Epidermal melanocyte (primary cell): Measurements from ENCODE around the gene CCDC81.
A peak's percentile ranks its signal among the peaks of the same experiment; 100 is the strongest.

ENCODE experiments used
- DNase-seq: peaks from one replicate; pipeline ENCODE4 v3.0.0; 2011; ENCODE audit warnings: low spot score; ENCODE audit not compliant: insufficient read length

The CCDC81 gene

DNA sequence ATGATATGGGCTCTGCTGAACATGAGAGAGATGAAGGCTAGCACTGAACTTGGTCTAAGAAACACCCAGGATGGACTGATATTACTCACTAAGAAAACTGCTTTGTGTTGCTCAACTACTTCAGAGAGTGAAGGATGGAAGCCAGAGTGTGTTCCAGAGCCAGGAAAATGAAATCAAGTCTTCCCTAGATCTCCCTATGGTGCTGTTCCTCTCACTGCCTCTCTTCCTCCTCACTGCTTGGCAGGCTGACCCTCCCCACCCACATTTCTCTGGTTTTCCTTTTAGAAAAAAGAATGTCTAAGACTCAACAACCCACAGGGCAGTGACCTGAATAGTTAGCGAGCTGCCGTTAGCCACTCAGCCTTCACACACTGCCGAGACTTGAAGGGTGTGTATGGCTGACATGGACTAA, 65.6 kb downstream of the CCDC81 start:
- DNase-seq = no peak

DNA sequence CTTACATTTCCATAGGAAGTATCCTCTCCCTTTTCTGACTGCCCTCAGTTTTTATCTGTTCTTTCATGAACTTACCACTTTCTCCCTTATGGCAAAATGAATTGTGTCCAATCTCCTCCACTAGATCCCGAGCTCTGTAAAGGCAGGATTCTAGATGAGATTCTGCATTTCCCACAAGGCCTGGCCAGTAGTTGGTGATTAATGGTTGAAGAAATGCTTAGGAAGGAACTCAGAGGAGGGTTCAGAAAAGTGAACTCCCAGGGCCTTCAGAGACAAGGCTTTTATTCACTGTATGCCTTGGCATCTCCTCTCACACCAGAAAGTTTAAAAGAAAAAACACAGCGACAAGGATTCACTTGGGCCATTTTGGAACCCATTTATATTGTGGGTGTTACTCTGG, 66.2 kb downstream of the CCDC81 start:
- DNase-seq = no peak

DNA sequence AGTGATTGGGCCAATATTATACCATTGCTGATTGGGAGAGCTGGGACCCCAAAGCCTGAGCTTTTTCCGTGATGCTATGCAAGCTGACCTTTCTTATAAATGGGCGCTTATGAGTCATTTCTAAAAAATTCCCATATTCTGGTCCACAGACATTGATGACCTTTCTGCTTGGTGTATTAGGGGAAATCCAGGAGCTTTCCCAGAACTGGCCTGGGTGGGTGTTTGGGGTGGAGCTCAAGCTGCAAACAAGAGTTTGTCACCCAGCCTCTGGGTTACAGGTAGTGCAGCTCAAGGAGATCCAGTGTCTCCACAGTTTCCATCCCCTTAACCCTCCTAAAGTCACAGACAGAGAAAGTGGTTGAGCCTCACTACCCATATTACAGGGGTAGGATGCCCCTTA, 67.7 kb downstream of the CCDC81 start:
- no peak for DNase-seq

DNA sequence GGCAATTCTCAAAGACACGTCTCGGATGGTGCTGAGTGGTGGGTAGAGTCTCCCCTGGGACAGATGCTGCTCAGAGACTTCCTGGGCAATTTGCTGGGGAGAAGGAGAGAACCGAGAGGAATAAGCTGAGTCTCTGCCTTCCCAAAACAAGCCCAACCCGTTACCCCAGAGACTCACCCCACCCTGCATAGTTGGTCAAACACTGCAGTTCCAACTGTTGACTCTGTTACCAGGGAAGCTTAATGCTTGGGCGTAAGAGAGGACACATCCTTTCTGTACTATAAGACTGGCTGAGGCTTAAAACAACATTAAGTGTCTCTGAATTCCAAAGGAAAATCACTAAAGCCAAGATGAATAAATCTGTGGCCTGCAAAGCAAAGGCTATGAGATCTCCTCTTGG, 68.1 kb downstream of the CCDC81 start:
- no peak for DNase-seq

DNA sequence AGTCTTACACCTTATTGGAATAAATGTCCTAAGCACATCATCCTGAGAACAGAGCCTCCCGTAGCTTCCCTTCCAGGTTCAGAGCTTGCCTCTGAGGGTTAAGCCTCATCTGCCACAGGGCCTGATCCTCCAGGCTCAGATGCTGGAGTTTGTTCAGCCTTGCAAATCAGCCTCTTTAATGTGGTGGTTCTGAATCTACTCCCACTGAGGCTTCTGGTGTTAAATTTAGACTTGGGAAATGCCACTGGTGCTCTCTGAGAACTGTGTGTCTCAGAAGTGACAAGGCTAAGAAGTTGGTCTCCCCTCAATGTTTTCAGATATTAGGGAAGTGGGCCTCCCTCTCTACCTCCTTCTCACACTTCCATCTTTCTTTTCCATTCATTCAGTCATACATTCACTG, 68.7 kb downstream of the CCDC81 start:
- DNase-seq = no peak

DNA sequence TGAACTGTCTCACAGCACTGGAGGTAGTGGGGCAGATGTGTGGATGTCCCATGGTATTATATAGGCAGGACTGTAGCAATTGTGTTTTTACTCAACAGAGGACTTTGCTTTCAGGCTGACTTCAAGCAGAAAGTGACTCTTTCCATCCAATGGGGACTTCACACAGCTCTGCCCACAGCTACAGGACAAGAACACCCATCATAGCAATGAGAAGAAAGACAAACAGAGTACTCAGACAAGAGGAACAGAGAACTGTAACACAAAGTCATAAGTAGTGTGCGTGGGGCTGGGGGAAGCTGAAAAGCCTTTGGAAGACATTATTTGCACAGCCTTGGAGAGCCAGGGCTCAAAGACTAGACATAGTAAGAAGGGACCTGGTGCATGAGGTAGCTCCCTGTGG, 70.3 kb downstream of the CCDC81 start:
- no peak for DNase-seq

DNA sequence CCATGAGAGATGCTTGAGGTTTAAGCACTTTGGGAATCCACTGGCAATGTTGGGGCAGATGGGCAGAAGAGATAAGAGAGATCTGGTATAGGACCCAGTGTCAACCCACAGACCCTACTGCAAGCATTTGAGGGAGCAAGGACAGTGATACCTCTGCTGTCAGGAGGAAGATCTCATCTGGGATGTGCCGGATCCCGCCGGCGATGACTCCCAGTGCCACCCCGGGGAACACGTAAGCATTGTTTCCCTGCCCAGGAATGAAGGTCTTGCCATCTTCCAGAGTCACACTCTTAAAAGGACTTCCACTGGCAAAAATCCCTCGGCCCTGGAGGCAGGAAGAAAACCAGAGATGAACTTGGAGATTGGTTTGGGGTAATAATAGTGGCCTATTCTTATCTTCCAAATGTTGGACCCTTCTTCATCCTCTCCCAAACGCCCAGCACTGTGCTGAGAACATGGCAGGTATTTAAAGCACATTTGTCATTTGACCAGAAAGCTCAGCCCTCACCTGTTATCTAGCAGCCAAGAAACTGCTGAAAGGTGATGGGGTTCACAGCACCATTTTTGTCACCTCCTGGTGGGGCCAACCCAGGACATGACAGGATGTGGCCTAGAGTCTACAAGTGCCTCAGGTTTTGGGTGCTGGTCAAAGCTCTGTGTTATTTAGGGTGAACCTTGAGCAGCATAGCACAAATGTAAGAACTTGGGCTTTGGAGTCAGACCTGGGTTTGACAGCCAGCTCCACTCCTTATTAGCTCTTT, 71.7 kb downstream of the CCDC81 start:
- DNase-seq = no peak

DNA sequence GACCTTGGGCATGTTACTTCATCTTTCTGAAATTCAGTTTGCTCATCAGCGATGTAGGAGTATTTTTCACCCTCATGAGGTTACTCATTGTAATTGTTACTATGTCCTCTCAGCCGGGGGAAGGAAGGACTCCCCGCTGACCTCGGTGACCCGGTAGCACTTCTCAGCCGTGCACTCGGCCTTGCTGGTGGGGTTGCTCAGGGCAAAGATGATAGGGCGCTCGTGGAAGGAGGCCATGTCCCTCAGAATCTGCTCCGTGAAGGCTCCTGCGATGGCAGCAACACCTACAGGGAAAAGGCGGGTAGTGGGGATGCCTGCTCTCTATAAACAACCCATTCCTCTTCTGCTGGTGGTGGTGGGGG, 72.2 kb downstream of the CCDC81 start:
- no peak for DNase-seq

DNA sequence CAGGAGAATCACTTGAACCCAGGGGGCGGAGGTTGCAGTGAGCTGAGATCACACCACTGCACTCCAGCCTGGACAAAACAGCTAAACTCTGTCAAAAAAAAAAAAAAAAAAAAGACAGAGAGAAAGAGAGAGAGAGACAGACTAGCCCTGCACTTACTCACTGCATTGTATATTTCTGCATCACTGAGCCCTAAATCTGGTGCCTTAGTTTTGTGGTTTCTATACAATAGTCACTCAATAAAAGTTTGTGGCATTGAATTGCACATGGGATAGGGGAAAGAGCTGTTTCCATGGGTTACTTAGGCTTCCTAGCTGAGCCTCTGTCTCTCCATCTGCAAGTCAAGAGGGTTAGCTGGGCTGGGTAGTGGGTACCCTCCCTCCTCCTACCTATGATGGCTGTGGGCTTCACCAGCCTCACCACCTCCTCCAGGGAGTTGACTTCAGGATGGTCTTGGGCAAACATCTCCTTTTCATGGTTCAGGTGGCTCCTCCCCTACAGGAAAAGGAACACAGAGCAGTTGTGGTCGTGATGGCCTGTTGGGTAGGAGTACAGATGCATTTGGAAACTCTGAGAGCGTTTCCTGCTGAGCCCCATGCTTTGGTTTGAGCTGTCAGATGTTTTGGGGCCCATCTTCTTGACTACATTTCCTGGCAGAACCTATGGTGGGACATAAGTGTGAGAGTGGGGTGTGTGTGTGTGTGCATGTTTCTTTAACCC, 73.2 kb downstream of the CCDC81 start:
- DNase-seq = no peak

DNA sequence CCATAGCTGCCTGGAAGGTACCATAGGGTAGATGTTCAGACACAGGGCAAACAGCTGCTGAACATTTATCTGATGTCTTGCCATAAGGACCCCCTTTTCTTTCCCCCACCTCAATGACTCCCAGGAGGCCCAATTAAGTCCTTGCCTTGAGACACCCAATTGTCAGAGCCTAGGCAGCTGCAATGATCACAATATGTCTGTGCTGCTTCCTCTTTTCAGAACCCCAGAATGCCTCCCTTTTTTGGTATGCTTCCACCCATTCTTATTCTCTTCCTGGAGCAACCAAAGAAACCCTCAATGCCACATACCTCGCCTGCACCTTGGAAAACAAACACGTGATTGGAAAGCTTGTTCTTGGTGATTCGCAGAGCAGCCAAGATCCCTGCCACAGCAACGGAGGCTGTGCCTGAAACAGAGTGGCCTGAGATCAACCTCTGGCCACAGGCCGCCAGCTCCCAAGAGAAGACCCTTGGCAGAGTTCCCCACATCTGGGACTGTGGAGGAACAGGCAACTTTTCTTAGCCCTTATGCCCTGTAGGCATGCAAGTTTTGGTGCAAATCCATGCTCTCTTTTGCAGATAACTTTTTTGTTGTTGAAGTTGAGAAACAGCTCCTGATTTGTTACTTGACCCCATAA, 75.4 kb downstream of the CCDC81 start:
- no peak for DNase-seq

DNA sequence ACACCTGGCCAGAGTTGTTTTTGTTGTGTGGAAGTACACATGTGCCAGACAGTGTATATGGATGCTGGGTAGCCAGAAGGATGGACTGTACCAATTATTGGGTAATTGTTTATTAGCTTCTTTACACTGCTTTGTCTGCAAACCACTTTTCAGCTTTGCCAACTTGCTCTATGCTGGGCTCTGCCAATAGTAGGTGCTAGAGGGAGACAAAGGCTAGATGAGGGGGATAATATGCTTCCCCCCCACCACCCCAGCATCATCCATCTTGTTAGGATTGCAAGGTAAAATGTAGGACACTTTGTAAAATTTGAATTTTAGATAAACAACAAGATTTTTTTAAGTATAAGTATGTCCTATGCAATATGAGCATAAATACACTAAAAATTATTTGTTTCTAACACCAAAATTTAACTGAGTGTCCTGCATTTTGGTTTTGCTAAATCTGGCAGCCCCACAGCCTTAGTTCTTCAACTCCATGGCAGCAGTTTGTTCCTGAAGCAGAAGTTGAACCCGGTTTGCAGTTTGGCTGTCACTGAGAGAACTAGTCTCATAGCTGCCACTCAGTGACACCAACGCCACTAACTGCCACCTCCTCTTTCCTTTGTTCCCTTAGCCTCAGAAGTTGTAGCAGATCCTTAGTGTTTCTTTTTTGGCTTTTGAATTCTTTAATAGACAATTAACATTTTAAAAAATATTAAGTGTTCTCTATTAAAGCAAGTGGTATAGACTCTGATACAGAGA, 78.8 kb downstream of the CCDC81 start:
- no peak for DNase-seq

DNA sequence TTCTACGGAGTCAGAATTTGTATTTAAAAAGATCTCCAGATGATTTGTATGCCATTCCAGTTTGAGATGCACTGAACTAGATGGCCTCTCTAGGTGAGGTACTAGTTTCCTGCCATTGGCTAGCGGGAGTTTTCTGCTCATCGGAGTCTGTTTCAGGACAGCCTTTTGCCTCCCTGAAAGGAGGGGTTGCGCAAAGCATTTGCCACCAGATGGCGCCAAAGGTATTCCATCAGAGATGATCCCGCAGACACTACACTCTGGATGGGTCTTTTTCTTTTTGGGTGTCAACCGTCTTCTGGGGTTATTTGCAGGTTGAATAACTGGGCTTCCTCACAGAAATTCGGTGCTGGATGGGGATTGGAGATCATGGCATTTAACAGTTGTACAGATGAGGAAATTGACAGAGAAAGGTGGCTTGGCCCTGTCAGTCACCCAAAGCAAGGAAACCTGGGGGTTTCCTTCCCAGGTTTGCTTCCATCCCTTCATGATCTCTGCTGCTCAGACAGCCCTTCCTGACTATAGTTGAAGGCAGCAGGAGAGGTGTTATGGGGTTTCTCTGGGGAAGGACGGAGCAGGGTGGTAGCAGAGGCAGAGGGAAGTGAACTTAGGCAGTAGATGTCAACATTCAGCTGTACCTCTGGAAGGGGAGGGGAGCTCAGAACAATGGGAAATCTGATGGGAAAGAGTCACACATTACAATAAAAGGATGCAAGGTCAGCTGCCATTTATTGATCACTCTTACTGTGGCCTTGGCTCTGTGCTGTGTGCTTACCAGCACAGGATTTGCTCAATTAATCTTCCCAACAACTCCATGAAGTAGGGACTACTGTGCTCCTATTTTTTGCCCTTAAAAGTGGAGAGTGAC, 81.6 kb downstream of the CCDC81 start:
- DNase-seq = peak; percentile 76

DNA sequence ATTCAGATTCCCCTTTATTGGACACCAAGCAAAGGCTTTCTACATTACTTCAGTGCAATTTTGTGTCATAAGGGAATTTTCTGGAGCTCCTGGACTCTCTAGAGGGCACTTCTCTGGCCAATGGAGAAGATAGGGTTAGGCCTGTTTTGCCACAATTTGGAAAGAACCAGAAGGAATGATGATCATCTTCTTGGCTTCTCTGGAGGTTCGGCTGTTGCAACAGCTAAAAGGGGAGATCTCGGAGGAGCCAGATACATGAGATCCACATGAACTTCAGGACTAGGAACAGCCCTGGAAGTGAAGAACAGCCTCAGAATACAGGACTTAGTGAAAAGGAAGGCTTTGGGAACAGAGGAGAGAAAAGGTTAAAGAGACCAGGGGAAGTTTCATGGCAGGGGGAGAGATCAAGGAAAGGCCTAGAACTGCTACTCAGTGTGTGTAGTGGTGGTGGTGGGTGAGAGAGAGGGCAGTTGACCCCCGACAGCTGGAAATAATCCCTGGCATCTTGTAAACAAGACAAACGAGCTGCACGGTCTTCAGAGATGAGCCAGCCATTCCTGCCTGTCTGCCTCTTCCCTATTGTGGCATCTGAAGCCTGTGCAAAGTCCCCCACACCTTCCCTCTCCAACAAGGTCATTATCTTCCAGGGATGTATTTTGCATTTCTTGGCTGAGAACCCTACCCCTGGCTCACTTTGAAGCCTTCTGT, 83.8 kb downstream of the CCDC81 start:
- no peak for DNase-seq

DNA sequence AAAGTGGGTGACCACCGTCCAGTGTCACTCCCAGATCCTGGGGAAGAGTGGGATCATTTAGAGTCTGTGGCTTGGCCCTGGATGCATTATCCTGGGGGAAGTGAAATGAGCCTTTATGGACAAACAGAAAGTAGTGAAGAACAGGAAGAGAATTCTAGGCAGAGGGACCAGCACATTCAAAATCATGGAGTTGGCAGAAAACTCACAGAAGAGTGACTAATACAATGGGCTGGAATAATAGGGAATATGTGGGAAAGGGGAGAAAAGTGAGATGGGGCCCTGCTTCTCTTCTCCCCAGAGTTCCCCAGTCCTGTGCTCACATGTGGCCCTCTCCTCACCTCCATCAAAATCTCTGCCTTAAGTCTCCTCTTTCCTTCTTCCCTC, 84.3 kb downstream of the CCDC81 start:
- no peak for DNase-seq

DNA sequence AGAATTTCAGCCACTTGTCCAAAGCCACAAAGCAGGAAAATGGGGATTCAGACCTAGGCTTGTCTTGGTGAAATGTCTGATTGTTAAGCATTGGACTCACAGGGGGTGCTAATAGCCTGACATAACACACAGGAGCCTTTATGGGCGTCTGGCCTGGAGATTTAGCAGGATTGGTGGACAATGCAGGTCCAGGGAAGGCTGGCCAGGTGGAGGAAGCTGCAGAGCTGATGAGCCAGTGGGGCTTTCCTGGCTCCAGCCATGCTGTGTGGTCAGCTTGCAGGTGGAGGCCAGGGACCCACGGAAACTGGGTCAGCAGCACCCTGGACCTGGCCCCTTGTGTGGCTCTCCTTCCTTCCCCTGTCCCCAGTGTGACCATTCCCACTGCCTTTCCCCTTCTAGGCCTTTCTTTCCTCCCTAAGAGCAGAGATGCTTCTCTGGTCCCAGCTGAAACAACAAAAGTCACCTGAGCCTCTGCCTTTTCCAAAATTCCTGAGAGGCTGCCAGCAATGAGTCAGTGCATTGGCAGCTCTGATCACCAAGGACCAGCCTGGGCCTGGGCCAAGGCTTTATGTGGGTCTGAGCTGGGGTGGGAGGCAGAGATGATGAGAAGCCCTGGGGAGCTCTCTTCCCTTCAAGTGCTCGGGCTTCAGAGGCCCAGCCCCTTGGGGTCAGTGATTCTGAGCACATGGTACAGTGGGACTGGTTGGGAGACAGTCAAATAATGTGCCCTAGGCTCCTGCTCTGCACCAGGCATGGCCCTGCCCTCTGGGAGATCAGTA, 85.2 kb downstream of the CCDC81 start:
- no peak for DNase-seq

DNA sequence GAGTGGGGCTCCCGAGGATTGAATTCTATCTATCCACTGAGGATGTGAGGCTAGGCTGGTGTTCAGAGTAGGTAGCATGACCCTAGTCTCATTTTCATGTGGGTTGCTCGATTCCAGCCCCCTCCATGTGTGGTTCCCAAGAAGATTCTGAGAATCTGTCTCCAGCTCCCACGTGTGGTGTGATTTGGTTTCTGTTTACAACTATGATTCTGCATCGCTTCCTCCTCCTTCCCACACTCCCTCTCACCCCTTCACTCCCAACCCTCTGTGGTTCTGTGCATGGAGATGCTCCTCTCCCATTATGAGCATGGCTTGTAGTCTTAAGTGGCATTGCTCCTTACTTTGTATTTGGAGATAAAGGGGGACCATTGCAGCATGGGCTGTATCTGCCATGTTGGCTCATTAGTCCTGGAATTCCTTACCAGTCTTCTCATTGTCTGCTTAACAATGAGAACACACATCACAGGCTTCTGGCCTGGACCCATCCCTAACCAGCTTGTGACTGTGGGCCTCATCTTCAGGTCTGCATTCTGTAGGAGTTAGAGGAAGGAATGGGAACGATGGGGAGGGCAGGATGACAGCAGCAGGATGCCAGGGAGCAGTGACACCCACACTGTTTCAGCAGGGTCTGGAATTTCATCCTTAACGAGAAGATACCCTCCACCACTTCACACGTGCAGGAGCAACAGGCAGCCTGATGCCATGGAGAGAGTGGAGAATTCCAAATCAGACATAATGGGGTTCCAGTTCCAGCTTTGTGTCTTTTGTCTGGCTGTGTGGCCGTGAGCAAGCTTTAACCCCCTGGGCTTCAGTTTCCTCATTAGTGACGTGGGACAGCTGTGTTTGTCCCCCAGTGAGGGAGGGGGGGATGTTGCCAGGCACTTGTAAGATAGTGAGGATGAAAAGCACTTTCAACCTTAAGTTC, 86.0 kb downstream of the CCDC81 start:
- DNase-seq = no peak

DNA sequence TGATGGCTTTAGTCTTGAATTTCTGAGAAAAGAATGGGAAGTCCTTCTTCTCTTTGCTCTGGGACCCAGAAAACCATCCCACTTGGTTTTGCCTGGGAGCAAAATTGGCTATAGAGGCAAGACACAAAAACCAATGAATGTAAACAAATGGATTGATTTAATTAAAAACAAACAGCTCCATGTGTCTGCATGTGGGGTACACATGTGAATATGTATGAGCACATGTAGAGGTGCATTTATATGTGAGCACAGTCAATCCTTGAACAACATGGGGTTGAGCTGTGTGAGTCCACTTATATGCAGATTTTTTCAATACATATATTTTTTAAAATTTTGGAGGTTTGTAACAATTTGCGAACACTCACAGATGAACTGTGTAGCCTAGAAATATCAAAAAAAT, 87.2 kb downstream of the CCDC81 start:
- no peak for DNase-seq

DNA sequence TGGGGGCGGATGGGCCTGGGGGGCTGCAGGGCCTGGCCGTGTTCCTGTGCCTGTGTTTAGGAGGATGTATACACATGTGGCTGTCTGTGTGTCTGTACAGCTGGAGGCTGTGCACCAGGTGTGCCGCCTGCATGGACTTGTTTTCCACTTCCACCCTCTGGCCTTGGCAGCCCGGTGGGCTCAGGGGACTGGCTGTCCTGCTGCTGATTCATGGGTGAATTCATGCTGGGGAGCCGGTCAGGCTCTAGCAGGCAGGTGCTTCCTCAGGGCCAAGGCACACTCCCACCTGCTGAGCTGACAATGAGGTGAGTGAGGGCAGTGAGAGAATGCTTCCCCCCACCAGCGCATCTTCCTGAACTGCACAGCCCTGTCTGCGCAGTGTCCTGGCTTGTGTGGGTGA, 88.4 kb downstream of the CCDC81 start:
- no peak for DNase-seq

DNA sequence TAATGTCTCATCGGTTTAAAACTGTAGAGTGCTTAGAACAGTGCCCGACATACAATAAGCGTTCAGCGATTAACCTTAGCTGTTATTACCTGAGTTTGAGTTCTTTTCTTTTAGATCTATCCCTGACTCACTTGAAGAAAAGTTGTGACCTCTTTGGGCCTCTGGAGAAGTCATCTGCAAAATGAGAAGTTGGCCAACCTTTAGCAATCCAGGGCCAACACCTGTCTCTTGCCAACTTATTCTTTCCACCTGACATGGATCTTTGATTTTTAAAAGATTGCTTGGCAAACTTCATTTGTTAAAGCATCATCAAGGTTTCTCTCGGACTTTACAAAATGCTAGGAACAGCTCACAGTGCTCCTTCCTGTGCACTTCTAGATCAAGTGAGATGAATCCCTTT, 89.3 kb downstream of the CCDC81 start:
- DNase-seq = no peak
